Stimulated activated CD8-positive, alpha-beta memory T cell treated with anti-CD3 and anti-CD28 coated beads, Interleukin-12 subunit alpha, Interleukin-12 subunit beta, amount 100 ng/mL, for 1 hour (primary cell): Measurements from ENCODE around the gene MAPK11.

Experiments used
- DNase-seq: peaks from one replicate; pipeline ENCODE4 v3.0.0-alpha.2; 2020; ENCODE audit warnings: low read depth

The MAPK11 gene

DNA sequence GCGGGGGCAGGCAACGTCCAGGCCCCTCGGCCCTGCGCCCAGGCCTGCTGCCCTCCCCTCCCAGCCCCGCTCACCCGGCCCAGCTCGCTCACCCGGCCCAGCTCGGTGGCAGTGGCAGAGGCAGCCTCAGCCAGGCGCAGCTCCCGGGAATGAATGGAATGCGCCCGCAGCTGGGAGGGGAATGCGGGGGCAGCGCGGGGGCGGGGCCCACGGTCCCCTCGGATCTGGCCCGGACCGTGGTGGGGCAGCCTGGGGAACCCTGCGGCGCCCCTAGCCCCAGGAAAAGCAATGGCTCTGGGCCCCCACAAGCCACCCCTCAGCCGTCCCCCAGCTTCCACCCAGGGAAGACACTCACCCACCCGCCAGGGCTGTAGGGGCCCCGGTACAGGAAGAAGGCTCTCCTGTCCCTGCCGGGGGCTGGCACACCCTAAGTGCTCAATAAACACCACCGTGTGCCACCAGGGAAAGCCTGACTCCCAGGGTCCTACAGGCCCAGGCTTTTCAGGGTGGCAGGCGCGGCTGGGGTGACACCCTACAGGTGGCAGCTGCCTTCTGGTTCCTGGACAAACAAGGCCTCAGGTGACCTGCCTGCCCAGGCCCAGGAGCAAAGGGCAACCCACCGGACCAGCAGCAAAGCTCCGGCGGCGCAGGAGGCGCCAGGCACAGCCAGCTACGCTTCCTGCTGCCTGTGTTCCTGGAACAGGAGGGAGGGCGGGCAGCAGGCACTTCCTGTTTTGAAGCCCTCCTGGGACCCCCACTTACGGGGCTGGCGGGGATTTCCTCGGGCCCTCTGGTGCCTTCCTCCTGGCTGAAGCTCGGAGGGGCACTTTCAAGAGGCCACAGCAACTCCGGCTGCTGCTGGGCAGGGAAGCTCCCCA, 23.5 kb upstream of the MAPK11 start:
- DNase-seq: no peak

DNA sequence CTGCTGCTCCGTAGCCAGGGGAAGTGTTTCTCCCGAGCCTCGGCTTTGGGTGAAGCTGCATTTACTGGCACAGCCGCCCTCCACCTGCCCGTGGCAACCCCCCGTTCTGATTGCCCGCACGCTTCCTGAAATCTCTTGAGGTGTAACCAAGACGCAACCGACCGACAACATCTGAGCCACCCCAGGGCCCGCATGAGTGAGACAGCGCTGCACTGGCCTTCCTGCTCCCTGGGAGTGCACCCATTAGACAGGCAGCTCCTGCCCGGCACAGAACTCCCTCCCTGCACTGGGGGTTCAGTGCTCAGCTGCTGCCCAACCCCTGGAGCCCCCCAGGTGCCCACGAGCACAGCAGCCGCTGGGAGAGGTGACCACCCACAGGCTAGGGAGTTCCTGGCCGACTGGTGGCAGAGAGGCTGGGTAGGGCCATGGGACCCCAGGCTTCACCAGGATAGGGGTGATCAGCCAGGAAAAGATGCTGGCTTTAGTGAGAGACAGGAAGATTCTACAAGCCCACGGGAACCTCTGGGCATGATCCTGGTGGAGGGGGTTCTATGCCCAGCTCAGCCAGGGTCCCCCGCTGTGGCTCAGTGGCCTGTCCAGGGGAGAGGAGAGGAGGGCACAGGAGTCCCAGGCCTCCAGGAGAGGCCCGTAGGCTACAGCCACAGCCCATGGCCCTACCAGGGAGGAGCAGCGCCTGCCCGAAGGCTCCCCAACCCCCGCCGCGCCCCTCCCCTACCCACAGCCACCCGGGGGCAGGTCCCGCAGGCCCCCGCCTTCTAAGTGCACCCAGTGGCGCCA, 22.7 kb upstream of the MAPK11 start:
- DNase-seq: no peak

GRCh38 chr22:50289942-50290630, 19.9 kb upstream of the MAPK11 start:
- DNase-seq: no peak

DNA sequence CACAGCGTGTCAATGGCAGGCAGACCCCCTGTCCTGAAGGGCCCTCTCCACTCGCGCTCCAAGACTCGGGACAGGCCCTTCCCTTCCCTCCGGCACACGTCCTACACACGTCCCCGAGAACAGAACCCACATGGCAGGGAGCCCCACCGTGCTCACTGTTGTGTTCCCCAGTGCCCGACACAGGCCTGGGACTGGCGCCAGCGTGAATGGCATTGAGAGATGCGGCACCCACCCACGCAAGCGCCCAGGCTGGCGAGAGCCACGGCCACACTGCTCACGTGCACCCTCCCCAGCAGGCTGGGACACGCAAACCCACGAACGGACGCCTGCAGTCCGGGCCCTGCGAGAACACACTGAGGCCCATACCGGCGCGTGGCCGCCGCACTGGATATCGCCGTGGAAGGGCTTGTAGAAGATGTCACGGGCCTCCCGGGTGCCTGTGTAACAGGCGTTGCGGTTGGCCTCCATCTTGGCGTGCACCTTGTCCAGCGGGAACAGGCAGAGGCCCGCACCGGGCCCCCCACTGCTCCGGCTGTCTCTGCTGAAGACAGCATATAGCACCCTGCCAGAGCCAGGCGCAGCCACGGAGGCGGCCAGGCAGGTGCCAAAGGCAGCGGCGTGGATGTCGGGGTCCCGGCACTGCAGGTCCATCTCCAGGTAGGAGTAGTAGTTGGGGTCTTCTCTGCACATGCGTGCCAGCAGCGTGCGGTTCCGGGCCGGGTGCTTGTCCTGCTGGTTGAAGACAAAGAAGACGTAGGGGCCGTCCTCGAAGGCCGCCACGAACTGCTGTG, 19.2 kb upstream of the MAPK11 start:
- no peak for DNase-seq

- DNase-seq: no peak
These were observed 17.6 kb upstream of the MAPK11 start for GRCh38 chr22:50287731-50288130.

DNA sequence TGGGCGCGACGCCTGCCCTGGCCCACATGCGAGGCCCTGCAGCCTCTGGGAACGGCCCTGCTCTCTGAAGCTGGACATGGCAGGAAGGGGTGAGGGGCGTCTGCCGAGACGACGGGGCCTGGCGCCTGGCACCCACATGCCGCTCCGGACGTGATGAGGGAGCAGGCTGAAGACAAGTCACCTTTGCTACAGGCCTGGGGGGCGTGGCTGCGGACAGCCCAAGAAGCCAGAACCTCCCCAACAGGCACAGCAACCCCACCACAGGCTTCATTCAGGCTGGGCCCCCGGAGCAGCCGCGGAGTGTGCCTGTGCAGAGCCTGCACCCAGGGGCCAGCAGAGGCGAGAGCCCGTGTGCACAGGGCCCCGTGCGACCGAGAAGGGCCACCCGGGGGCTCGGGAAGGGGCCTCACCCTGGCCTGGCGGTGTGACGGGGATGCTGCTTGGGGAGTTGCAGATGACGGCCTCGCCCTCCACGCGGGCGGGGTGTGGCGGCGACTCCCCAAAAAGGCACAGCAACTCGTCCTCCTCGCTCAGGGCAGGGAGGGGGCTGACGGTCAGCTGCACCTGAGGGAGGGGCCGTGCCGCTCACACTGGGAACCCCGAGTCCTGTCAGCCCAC, 16.6 kb upstream of the MAPK11 start:
- DNase-seq: no peak

DNA sequence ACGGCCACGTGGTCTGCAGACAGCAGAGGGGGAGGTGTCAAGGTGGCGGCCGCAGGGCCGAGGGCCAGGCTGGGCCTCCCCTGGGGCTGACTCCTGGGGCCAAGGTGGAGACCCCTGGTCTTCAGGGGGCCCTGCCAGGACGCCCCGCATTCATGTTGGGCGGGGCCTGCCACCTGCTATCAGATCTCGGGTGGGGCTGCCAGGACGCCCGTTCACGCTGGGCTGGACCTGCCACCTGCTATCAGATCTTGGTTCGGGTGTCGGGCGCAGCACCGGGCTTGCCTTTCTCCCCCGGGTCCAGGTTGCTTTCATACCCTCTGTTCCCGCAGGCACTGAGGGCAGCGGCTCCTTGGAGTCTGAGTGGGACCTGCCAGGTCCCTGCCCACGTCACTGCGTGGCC, 16.1 kb upstream of the MAPK11 start:
- DNase-seq: no peak

GRCh38 chr22:50285568-50286229, 15.5 kb upstream of the MAPK11 start:
- DNase-seq: no peak

GRCh38 chr22:50284479-50284878, 14.3 kb upstream of the MAPK11 start:
- DNase-seq: no peak

DNA sequence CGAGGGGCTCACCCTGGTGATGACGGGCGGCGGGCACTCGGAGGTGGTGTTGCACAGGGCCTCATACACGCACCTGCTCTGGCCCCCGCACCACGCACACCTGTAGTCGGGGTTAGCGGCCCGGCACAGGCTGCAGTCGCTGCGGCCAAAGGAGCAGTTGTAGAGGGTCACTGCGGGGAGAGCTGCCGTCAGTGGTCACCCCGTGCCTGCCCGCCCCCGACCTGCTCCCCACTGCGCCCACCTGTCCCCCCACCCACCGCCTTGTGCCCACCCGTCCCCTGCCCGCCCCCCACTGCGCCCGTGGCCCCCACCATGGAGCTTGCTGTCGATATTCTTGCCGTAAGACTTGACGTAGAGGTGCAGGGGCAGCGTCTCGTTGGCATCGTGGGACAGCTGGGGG, 13.6 kb upstream of the MAPK11 start:
- no peak for DNase-seq

DNA sequence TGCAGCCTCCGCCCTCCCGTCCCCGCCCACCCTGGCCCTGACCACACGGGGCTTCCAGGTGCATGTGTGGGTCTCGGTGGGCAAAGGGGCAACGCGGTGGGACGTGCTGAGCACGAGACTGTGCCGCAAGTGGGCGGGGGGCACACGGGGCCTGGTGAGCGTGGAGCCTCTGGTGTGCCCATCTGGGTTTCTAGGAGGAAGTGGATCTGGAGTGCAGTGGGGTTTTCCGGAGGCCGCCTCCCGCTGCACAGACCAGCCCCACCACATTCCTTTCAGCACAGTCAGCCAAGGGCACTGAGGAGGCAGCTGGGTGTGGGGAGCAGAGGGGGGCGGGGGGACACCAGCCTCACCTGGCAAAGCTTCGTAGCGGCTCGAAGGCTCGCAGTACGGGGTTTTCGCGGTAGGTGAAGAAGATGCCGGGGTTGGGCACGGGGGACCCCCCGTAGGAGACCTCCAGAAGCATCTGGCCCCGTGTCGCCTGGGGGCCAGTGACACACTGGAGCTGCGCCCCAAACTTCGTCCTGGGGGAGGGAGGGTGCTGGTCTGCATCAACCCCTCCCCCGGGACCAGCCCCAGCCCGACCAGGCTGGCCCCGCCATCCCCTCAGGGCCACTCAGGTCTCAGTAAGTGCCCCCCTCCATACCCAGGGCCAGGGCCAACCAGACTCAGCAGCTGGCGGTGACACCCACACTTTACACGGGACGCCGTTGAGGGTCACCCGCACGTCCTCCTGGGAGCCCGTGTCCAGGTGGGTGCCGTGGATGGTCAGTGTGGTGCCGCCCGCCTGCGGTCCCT, 12.4 kb upstream of the MAPK11 start:
- DNase-seq: no peak

DNA sequence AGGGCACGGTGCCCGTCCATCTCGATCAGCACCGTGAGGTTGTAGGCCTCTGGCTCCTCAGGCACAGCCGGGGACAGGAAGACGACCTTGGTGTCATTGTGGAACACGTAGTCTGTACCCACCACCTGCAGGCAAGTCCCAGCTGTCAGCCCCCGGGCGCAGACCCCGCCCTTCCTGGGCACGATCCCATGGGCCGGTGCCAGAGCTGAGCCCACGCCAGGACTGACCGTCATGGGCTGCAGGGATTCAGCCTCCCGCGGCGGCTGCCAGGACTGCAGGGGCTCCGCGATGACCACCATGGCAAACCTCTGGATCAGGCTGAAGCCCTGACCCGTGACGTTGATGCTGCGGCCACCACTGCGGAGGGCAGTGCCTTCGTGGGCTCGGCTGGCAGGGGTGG, 11.8 kb upstream of the MAPK11 start:
- DNase-seq: no peak

GRCh38 chr22:50281384-50281760, 11.2 kb upstream of the MAPK11 start:
- no peak for DNase-seq

DNA sequence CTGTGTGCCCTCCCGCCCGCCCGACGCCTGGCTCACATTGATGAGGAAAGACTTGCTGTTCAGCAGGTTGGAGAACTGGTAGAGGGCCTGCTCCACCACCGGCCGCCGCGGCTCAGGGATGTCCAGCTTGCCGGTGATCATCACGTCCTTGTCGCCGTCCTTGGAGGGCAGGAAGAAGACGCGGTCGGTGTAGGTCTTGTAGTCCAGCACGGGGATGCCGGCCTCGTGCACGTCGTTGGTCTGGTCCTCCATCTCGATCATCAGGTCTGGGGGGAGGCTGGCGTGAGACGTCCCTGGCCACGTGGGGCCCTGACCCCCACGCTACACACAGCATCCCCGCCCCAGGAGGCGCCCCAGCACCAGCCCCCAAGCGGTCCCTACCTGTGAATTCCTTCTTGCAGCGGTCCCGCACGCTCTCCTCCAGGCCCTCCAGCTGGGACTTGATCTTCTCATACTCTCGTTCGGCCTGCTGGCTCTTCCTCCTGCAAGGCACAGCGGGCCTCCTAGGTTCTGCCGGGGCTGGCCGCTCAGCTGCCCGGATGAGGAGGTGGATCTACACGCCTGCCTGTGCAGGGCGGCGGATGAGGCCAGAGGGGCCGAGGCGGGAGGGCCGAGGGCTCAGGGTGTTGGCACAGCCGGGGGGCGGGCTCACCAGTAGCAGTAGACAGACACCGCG, 10.7 kb upstream of the MAPK11 start:
- no peak for DNase-seq

GRCh38 chr22:50280022-50280707, 10.0 kb upstream of the MAPK11 start:
- DNase-seq: no peak

- no peak for DNase-seq
These were observed 8.9 kb upstream of the MAPK11 start for GRCh38 chr22:50278956-50279619.

- no peak for DNase-seq
These were observed 8.3 kb upstream of the MAPK11 start for GRCh38 chr22:50278461-50278860.

DNA sequence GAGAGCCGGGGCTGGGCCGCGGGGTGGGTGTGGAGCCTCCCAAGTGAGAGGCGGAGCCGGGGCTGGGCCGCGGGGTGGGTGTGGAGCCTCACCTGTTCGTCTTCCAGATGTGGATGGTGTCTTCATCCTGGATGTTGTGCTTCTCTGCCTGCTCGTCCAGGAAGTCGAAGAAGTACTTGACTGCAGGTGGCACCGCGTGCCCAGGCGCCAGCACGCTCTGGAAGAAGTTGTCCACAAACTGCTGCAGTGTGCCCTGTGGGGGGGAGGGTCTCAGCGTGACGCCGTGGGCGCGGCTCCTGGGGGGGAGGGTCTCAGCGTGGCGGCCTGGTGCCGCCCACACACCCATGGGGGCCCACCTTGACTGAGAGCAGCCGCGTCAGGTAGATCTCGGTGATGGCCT, 7.6 kb upstream of the MAPK11 start:
- DNase-seq: no peak
